ENCODE data around the gene PTPN11.

DNA sequence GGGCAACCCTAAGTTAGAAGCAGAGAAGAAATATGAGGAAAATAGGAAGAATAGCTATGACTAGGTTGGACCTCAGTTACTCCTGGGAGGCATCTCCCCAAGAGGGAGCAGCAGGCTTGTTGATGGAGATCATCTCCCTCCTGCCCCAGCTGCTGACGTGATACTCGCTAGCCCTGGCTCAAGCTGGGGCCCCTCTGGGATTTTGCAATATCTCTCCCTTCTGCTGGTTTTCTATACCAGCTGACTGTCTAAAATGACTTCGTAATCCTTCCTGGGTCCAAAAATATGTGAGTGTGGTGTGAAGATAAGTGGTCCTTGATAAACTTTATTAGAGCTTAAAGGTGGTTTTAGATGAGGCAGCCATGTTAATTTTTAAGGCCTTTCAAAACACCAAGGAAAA is 32.0 kb upstream of the PTPN11 start:
- TF ChIP-seq, protein P1, sequence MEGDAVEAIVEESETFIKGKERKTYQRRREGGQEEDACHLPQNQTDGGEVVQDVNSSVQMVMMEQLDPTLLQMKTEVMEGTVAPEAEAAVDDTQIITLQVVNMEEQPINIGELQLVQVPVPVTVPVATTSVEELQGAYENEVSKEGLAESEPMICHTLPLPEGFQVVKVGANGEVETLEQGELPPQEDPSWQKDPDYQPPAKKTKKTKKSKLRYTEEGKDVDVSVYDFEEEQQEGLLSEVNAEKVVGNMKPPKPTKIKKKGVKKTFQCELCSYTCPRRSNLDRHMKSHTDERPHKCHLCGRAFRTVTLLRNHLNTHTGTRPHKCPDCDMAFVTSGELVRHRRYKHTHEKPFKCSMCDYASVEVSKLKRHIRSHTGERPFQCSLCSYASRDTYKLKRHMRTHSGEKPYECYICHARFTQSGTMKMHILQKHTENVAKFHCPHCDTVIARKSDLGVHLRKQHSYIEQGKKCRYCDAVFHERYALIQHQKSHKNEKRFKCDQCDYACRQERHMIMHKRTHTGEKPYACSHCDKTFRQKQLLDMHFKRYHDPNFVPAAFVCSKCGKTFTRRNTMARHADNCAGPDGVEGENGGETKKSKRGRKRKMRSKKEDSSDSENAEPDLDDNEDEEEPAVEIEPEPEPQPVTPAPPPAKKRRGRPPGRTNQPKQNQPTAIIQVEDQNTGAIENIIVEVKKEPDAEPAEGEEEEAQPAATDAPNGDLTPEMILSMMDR (IDR thresholded peaks at IDR 0.05), result no peak
- no peak for TF ChIP-seq POLR2A (IDR thresholded peaks at IDR 0.05)

Data from adrenal gland (tissue), 5 donors.